MCF 10A (cell line): Measurements from ENCODE around the gene PTPRZ1. TPM values are rescaled to one million over a fixed set of nuclear protein-coding genes. Genes with fewer than 3 reads are reported as not detected.

Experiments
- Bru-seq: library from RNA; stranded (reverse); fragments of 400-500 nt; gene quantifications from one replicate; lab custom pipeline; 2021; lab: Mats Ljungman, UMichigan
- BruChase-seq, 2 experiments: library from RNA; stranded (reverse); fragments of 400-500 nt; gene quantifications; one replicate each; lab custom pipeline; 2021; lab: Mats Ljungman, UMichigan
- BruUV-seq: library from RNA; stranded (reverse); fragments of 400-500 nt; replicated peaks from 2 replicates; lab custom pipeline; 2021; lab: Mats Ljungman, UMichigan
- CTCF ChIA-PET: fragments of 300-600 bp; sonication (Branson Sonifier 250); formaldehyde crosslinking; extraction: SDS; loops from one replicate; lab custom pipeline; 2021; ENCODE audit warnings: antibody characterized with exemption, inconsistent platforms; lab: Yijun Ruan, JAX
- POLR2A ChIA-PET: fragments of 300-600, 350-650 bp; sonication (Branson Sonifier 250); formaldehyde crosslinking; extraction: SDS; loops from one replicate; lab custom pipeline; 2020; ENCODE audit warnings: antibody characterized with exemption, inconsistent platforms; lab: Yijun Ruan, JAX
- DNase-seq: peaks from one replicate; pipeline ENCODE4 v3.0.0-alpha.2; 2018; ENCODE audit not compliant: unreplicated experiment
- H3K27ac Mint-ChIP-seq: one replicate; pipeline ENCODE4 v1.8.0; 2022; ENCODE audit warnings: mild to moderate bottlenecking, low read depth, mixed read lengths; ENCODE audit not compliant: unreplicated experiment
- H3K27me3 Mint-ChIP-seq: one replicate; pipeline ENCODE4 v1.8.0; 2022; ENCODE audit warnings: mixed read lengths; ENCODE audit not compliant: insufficient read depth, unreplicated experiment
- H3K36me3 Mint-ChIP-seq: one replicate; pipeline ENCODE4 v1.8.0; 2022; ENCODE audit warnings: mild to moderate bottlenecking, moderate library complexity, mixed read lengths; ENCODE audit not compliant: insufficient read depth, unreplicated experiment
- H3K4me1 Mint-ChIP-seq: one replicate; pipeline ENCODE4 v1.8.0; 2022; ENCODE audit warnings: mixed read lengths; ENCODE audit not compliant: insufficient read depth, unreplicated experiment
- H3K4me3 Mint-ChIP-seq: one replicate; pipeline ENCODE4 v1.8.0; 2022; ENCODE audit warnings: mild to moderate bottlenecking, moderate library complexity, mixed read lengths; ENCODE audit not compliant: unreplicated experiment
- H3K9me3 Mint-ChIP-seq: one replicate; pipeline ENCODE4 v1.8.0; 2022; ENCODE audit warnings: mixed read lengths; ENCODE audit not compliant: unreplicated experiment
- intact Hi-C: fragments of 100-400 bp; cut with micrococcal nuclease; formaldehyde crosslinking; loops from 2 replicates; pipeline ENCODE4 v1.14.1; 2022
- long read RNA-seq: library from polyadenylated mRNA; stranded (forward); transcript quantifications from one replicate; pipeline ENCODE4 v2.0.0, GENCODE V29; 2022
- total RNA-seq: library from RNA; stranded (reverse); gene quantifications from 2 replicates; pipeline ENCODE4 v1.2.3, GENCODE V29; 2022
- TF ChIP-seq, protein P1 (sequence below): fragments of 200-600 bp; IDR thresholded peaks from one replicate; pipeline ENCODE4 v1.8.0; 2022; ENCODE audit warnings: antibody characterized with exemption, mild to moderate bottlenecking; ENCODE audit not compliant: unreplicated experiment

Gene PTPRZ1
- total RNA-seq (9.8 and 11.1 TPM in 2 replicates), Bru-seq, nascent RNA (percentile 47 among the genes with signal in this experiment), BruChase-seq, experiment 1, labeled RNA remaining after a 6-hour chase (percentile 37 among the genes with signal in this experiment), BruChase-seq, experiment 2, labeled RNA remaining after a 2-hour chase (percentile 41 among the genes with signal in this experiment)
- long read RNA-seq, full-length matches to known transcripts: 9 of 11 reads
- long read RNA-seq, partial matches to known transcripts: 1 of 11 reads
- long read RNA-seq, other reads (novel, unspliced or antisense): 1 of 11 reads

DNA sequence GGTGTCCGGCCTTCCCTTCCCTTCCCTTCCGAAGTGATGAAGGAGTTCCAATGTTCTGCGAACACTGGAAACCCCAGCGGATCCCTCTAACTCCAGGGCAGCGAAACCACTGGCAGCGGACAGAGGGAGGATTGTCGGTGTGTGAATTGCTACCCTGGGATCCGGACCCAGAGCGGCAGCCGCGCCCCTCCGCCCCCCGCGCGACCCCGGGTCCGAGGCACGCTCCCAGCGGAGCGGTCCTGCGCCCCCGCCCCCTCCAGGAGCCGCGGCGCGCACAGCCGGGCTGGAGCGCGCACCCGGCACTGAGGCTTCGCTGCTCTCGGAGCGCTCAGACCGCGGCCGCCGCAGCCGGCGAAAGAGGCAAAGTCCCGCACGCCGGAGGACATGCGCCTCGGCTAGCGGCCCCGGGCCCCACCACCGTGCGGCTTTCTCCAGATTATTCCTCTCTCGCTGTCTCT is at the start of gene PTPRZ1:
Gene PTPRZ1 (plus strand): TSS at position 331 of the 458 bp plus-strand sequence. CDS start 339 bp downstream, outside the sequence.
- intact Hi-C loops: loop anchor here (5.0 kb wide), 3 partner anchors 74 to 121 kb away; no protein-coding TSS in a partner anchor
- no peaks in the 10 kb centered on the region for H3K4me1 Mint-ChIP-seq
- DNase-seq: peak; percentile 16
- CTCF ChIA-PET: interaction anchor here (0.9 to 2.3 kb wide), 6 partner anchors 13 to 269 kb away, joined by 3 to 20 read pairs (median 4); no protein-coding TSS in a partner anchor
- H3K4me3 Mint-ChIP-seq: peak within 1 kb of the TSS; percentile 86
- peak within 1 kb of the TSS; percentile 74 for H3K27ac Mint-ChIP-seq
- BruUV-seq: no TSS peak
- TF ChIP-seq, protein P1, sequence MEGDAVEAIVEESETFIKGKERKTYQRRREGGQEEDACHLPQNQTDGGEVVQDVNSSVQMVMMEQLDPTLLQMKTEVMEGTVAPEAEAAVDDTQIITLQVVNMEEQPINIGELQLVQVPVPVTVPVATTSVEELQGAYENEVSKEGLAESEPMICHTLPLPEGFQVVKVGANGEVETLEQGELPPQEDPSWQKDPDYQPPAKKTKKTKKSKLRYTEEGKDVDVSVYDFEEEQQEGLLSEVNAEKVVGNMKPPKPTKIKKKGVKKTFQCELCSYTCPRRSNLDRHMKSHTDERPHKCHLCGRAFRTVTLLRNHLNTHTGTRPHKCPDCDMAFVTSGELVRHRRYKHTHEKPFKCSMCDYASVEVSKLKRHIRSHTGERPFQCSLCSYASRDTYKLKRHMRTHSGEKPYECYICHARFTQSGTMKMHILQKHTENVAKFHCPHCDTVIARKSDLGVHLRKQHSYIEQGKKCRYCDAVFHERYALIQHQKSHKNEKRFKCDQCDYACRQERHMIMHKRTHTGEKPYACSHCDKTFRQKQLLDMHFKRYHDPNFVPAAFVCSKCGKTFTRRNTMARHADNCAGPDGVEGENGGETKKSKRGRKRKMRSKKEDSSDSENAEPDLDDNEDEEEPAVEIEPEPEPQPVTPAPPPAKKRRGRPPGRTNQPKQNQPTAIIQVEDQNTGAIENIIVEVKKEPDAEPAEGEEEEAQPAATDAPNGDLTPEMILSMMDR: no peak
- no peaks in the 10 kb centered on the region for H3K27me3 Mint-ChIP-seq
- no peaks in the 10 kb centered on the region for H3K36me3 Mint-ChIP-seq
- POLR2A ChIA-PET: interaction anchor here (0.6 to 1.2 kb wide), 5 partner anchors 22 to 195 kb away, joined by 3 to 5 read pairs (median 3); no protein-coding TSS in a partner anchor
- H3K9me3 Mint-ChIP-seq: no peaks in the 10 kb centered on the region

DNA sequence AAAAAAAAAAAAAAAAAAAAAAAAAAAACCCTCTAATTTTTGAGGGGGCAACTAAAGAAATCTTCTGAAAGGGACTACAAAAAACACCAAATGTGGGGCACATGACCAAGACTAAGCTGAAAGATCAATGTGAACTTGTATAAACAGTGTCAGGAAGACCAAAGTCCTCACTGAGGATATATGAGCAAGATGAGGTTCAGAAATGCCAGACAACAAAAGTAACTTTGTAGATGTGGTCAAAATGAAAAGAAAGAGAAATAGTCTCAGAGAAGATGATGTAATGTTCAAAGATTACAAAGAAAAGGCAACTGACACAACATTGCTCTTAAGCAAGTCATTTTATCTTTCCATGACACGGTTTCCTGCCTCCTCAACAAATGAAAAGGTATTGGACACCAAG is 48.7 kb upstream of the PTPRZ1 start:
- Mint-ChIP-seq H3K36me3 (no peaks in the 10 kb centered on the region), H3K4me3 (no peak overlapping the region), H3K9me3 (peaks cover 7% of the 10 kb centered on the region), H3K4me1 (no peaks in the 10 kb centered on the region), H3K27ac (no peak overlapping the region), H3K27me3 (no peaks in the 10 kb centered on the region)
- TF ChIP-seq, protein P1: no peak
- intact Hi-C loops: no loop called here
- no peak for DNase-seq
- CTCF ChIA-PET: interaction anchor here (1.2 kb wide), 1 partner anchor 71 kb away, joined by 3 read pairs; no protein-coding TSS in a partner anchor
- no TSS peak for BruUV-seq
- POLR2A ChIA-PET: no interaction called here

DNA sequence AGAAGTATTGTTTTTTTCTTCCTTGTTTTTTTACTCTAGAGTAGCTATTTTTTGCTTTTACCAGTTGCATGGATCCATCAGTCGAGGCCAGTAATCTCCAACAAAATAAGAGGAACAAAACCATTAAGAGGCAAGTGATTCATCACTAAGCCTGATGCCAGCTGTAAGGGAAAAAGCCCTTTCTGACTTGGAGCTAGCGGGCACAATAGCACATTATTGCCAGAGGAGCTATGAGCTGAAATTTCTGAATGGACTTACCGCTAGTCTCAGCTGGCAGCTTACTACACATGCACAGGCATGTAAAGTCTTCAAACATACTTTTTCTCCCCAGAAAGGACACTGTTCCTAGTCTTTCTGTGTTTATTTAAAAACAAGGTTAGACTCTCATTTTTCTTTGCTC is 41.6 kb upstream of the PTPRZ1 start:
- CTCF ChIA-PET: interaction anchor here (0.6 to 1.4 kb wide), 3 partner anchors 9 to 157 kb away, joined by 3 to 5 read pairs (median 4); no protein-coding TSS in a partner anchor
- H3K27ac Mint-ChIP-seq: no peak overlapping the region

More for the DNA sequence above, 41.6 kb upstream of the PTPRZ1 start:
- intact Hi-C loops: no loop called here
- DNase-seq: no peak
- H3K36me3 Mint-ChIP-seq: no peaks in the 10 kb centered on the region
- no peaks in the 10 kb centered on the region for H3K9me3 Mint-ChIP-seq
- POLR2A ChIA-PET: interaction anchor here (0.9 kb wide), 1 partner anchor 9 kb away, joined by 5 read pairs; no protein-coding TSS in a partner anchor
- TF ChIP-seq, protein P1: no peak
- no peak overlapping the region for H3K4me3 Mint-ChIP-seq
- peaks cover 9% of the 10 kb centered on the region for H3K4me1 Mint-ChIP-seq
- no peaks in the 10 kb centered on the region for H3K27me3 Mint-ChIP-seq
- no TSS peak for BruUV-seq
